ENCODE measurements around the gene ELMO1.

ELMO1 gene

DNA sequence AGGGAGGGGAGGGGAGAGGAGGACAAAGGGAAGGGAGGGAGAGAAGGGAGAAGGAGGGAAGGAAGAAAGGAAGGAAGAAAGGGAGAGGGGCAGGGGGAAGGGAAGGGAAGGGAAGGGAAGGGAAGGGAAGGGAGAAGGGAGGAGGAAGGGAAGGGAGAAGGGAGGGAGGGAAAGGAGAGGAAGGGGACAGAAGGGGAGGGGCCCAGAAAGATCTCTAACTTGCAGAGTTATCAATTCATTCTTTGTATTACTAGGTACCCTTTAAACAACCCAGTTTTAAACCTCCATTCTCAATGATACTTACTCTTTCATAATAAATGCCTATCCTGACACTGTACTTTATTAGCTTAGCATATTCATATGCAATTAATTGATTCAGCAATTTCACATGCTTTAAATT lies 192.0 kb downstream of the ELMO1 start:
- DNase-seq = no peak

DNA sequence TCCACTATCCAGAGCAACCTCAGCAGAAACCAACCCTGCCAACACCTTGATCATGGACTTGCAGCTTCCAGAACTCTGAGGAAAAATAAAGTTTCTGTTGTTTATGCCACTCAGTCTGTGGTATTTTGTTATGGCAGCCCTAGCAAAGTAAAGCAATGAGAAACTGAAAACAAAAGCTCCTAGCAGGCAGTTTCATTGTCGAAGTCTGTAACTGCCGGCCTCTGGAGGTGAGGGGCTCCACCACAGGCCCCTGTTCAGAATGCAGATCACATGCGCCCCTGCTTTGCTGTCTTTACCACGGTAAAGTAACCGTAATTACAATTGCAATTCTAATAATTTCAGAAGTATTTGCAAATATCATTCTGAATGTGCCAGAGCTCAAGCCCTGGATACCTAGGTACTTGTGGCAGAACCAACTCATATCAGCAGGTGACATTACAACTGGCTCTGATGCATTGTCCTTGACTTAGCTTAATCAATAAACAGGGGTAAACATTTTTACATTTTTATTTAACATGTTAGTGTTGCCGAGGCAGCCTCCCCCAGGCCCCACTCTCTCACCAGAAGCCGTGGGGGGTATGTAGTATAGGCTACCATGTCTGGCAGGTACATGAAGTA lies 193.2 kb downstream of the ELMO1 start:
- no peak for DNase-seq

GRCh38 chr7:37251222-37251621 lies 197.4 kb downstream of the ELMO1 start:
- peak; percentile 16 for DNase-seq

GRCh38 chr7:37249240-37249639 lies 199.4 kb downstream of the ELMO1 start:
- DNase-seq = no peak

GRCh38 chr7:37248396-37248861 lies 200.2 kb downstream of the ELMO1 start:
- no peak for DNase-seq

GRCh38 chr7:37247861-37248260 lies 200.8 kb downstream of the ELMO1 start:
- DNase-seq = peak; percentile 93

DNA sequence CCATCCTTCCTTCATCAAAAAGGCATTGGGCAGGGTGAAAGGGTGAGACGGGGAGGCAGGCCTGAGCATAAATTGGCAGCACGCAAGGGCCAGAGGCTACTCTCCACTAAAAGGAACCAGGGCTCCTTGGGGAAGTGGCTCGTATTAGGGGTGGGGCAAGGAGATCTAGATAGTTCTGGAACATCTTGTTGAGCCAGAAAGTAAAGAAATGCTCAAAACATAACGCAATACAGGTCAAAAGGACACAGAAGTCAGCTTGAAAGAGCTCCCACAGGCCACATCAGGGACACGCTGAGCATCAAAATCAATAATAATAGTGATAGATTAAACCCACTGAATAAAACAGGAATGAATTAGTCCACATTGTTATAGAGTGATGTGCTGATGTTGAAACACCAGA lies 203.1 kb downstream of the ELMO1 start:
- DNase-seq = peak; percentile 28

GRCh38 chr7:37236906-37237305 lies 211.8 kb downstream of the ELMO1 start:
- DNase-seq = no peak

DNA sequence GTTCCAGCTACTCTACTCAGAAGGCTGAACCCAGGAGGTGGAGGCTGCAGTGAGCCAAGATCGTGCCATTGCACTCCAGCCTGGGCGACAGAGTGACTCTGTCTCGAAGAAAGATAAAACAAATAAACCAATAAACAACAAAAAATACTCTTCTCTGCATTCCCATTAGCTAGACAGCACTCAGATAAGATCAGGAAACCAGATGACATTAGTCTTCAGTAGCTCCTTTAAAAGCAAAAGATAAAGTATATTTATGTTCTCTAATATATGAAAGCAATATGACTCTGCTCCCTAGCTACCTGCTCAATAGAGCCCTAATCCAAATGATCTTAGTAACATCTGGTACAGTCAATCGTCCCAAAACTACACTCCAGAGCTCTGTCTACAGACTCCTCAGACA lies 212.9 kb downstream of the ELMO1 start:
- DNase-seq = no peak

- peak; percentile 36 for DNase-seq
Observed at GRCh38 chr7:37234928-37235327, 213.7 kb downstream of the ELMO1 start.

- DNase-seq = peak; percentile 19
Observed at GRCh38 chr7:37234334-37234733, 214.3 kb downstream of the ELMO1 start.

- no peak for DNase-seq
Observed at GRCh38 chr7:37231613-37232012, 217.1 kb downstream of the ELMO1 start.

DNA sequence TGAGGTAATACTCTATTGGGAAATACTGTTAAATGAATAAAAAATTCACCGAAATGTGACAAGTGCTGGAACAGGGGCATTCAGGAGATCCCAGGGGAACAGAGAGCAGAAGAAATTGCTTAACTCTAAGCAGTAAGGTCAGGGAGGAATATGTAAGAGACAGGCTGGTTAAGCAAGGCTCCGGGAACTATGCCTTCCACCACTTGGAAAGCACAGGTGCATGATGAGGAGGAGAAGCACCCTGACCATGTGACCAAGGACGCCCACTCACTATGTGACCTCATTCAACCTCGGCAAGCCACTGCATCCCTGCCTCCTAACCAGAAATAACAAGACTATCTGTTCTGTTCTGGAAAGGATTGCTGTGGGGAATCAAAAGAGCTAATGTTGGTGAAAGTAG lies 218.4 kb downstream of the ELMO1 start:
- DNase-seq = peak; percentile 36

DNA sequence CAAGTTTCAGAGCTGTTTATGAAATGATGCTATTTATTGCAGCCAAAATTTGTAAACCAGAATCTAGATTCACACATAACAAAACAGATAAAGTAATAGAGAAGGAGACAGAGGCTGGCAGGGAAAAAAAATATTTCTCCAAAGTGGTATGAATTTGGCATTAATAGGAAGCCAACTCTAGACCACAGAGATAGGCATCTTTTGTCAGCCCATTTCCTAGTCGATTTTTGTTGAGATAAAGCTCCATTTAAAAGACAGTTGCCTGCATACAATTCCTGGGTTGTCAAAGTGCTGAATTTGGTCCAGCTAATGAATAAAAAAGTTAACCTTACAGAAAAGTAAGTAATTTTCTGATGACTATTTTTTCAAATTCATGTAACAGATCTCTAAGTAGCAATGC lies 219.3 kb downstream of the ELMO1 start:
- no peak for DNase-seq

DNA sequence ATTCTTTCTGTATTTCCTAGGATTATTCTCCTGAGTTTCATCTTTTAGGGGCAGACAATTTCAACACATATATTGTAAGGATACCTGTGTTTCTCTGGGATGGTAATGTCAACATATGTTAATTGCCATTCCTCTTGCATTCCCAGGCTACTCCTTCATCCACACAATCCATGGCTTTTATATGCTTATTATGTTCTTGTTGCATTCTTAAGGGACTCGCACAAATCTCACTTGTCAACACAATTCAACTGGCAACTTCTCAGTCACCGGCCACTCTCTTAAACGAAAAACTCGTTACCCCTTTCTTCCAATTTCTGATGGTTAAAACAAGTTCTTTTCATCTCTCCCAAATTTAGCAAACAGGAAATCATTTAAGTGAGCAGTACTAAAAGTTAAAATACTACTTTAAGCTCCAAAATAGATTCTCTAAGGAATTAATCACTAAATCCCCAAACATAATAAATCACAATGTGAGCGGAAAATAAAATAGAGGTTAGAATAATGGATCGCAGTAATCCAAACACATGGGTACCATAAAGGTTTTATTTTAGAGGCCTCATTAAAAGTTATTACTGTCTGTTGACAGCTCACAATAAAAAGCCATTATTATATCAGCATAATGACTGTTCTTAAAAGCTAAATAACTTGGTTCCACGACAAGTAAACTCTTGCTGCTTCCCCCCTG lies 223.2 kb downstream of the ELMO1 start:
- DNase-seq = no peak

DNA sequence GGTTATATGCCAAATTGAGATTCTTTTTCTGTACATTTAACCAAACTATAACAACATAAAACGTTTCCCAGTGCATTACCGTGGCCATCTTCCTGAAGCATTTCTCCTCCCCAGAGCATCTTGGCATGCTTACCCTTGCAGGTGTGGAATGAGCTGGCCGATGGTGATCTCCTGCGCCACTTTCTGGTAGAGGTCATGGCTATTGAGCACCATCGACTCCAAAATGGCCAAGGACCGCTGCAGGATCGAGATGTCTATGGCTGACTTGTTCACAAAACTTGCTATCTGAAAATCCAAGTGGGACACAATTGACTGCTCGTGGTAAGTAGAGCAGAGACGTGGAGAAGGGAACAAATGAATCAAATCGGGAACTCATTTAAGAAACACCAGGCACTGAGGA lies 223.9 kb downstream of the ELMO1 start:
- no peak for DNase-seq

- DNase-seq = peak; percentile 81
Observed at GRCh38 chr7:37220664-37221063, 228.0 kb downstream of the ELMO1 start.

- DNase-seq = peak; percentile 33
Observed at GRCh38 chr7:37218956-37219355, 229.7 kb downstream of the ELMO1 start.

- DNase-seq = no peak
Observed at GRCh38 chr7:37216923-37217322, 231.7 kb downstream of the ELMO1 start.

DNA sequence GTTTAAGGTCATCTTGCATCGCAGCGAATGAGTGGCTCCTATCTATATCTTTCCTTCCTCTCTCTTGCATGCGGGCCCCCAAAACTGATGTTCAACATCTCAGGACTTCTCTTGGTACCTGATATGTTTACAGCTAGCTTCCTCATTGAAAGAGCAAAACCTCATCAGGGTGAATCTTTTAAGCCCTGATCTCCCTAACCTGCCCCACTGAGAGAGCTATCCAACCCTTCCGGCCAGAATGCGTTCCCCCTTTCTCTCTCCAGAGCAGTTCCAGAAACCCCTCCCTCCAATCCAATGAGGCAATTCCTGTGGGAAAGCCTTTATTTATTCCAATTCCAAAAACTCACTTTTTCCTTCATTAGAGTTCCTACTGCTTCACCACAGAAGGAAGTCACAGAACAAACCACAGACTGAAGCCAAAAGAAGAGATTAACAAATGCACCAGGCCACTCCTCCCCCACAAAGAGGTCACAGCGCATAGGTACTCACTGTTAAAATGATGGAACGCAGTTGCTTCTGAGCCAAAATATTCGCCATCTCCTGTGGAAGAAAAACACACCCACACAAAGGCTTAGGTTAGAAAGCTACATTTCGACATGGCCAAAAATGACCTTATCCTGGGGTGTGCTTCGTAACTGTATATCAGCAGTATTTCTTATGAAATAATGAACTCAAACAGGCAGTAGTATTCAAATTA lies 232.4 kb downstream of the ELMO1 start:
- peak; percentile 52 for DNase-seq

DNA sequence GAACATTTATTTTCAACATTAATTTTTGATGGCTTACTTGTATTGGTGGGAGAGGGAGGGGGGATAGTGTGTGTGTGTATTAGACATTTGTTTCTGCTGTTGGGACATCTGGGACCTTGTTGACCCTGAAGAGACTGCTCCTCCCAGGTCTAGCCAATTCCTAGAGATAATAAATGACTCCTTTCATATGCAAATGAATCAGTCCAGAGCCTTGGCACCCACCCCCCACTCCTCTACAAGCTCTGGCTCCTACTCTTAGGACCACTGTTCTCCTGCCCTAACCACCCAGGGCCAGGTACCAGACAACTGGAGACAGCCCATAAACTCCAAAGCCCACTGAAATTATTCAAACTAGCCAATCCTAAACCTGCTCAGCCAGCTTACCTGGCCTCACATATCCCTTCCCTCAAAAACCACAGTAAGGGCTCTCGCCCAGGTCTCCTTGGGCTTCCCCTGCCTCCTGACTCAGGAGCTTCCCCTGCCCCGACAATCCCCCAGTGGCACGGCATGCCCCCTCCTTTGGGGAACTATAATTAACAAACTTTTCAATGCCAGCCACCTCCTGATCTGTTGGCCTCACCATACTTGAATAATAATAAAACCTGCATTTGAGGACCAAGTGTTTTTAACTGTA lies 233.3 kb downstream of the ELMO1 start:
- DNase-seq = no peak

- DNase-seq = no peak
Observed at GRCh38 chr7:37212556-37212955, 236.1 kb downstream of the ELMO1 start.

DNA sequence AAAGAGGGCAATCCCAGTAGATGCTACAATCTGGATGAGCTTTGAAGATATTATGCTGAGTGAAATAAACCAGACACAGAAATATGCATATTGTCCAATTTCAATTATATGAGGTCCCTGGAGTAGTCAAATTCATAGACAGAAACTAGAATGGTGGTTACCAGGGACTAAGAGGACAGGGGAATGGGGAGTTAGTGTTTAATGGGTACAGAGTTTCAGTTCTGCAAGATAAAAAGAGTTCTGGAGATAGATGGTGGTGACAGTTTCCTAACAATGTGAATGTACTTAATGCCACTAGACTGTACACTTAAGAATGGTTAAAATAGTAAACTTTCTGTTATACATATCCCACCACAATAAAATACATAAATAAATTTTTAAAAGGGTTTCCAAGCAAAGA lies 236.6 kb downstream of the ELMO1 start:
- no peak for DNase-seq
